Endothelial cell of umbilical vein (primary cell): ENCODE results near the gene FOXRED2. TPM values are rescaled to one million over a fixed set of nuclear protein-coding genes. Genes with fewer than 3 reads are reported as not detected.

Experiments used
- BruUV-seq: library from RNA; stranded (reverse); fragments of 400-500 nt; replicated peaks from 2 replicates; lab custom pipeline; 2021; lab: Mats Ljungman, UMichigan
- CTCF ChIA-PET: fragments of 300-600, 350-600 bp; sonication (Branson Sonifier 250); formaldehyde crosslinking; loops from one replicate; lab custom pipeline; 2021; ENCODE audit warnings: antibody characterized with exemption, inconsistent platforms; lab: Charles Lee
- POLR2A ChIA-PET: fragments of 300-600, 350-600 bp; sonication (Branson Sonifier 250); formaldehyde crosslinking; loops from one replicate; lab custom pipeline; 2021; ENCODE audit warnings: antibody characterized with exemption, inconsistent platforms; lab: Charles Lee
- DNase-seq: peaks from one replicate; pipeline ENCODE4 v3.0.0-alpha.2; 2011; ENCODE audit warnings: low read depth, low spot score
- FAIRE-seq: peaks from 2 replicates; lab custom pipeline; 2011; peaks lifted over from hg19 to GRCh38; lab: Jason Lieb, UNC
- H2AFZ ChIP-seq: 2 replicates; pipeline ENCODE4 v1.6.0; 2012; ENCODE audit warnings: low read depth, low read length, control low read depth, inconsistent platforms
- H3K27ac ChIP-seq: 2 replicates; pipeline ENCODE4 v1.5.1; 2011; ENCODE audit warnings: low read depth, mild to moderate bottlenecking, control low read depth, low read length, moderate library complexity; ENCODE audit not compliant: insufficient read depth
- H3K27me3 ChIP-seq, 2 experiments: 2 replicates each; pipeline versions ENCODE4 v1.6.0 to v1.6.1; 2011; ENCODE audit warnings: low read length in 2 of 2, mixed read lengths in 1 of 2; ENCODE audit not compliant: control insufficient read depth in 2 of 2, insufficient read depth in 2 of 2
- H3K36me3 ChIP-seq, 2 experiments: 2 replicates in 1 of 2; 3 replicates in 1 of 2; pipeline ENCODE4 v1.5.1; 2011; ENCODE audit warnings: low read length in 2 of 2, mild to moderate bottlenecking in 1 of 2, moderate library complexity in 1 of 2; ENCODE audit not compliant: control insufficient read depth in 2 of 2, insufficient read depth in 2 of 2; ENCODE audit errors: extremely low read depth in 1 of 2
- H3K4me1 ChIP-seq: 3 replicates; pipeline ENCODE4 v1.5.1; 2011; ENCODE audit warnings: mild to moderate bottlenecking, low read length; ENCODE audit not compliant: control insufficient read depth, insufficient read depth; ENCODE audit errors: extremely low read depth
- H3K4me2 ChIP-seq: 2 replicates; pipeline ENCODE4 v1.6.1; 2011; ENCODE audit warnings: low read length, control low read depth, mixed read lengths; ENCODE audit not compliant: insufficient read depth
- H3K4me3 ChIP-seq, 3 experiments: fragments of 200-600 bp in 1 of 3; sonication (generic), shearing (Covaris generic) in 1 of 3; replicated peaks in 1 of 3; 2 replicates each; pipeline ENCODE4 v1.5.1; 2011 to 2016; ENCODE audit warnings: control low read depth in 3 of 3, low read length in 3 of 3, mild to moderate bottlenecking in 2 of 3, inconsistent platforms in 1 of 3, low read depth in 1 of 3, moderate library complexity in 1 of 3; ENCODE audit not compliant: insufficient read depth in 1 of 3
- H3K79me2 ChIP-seq: 2 replicates; pipeline ENCODE4 v1.6.0; 2012; ENCODE audit warnings: low read length, inconsistent platforms; ENCODE audit not compliant: control insufficient read depth, insufficient read depth
- H3K9ac ChIP-seq: replicated peaks from 2 replicates; pipeline ENCODE3; 2011; ENCODE audit warnings: low read length, control low read depth; ENCODE audit not compliant: insufficient read depth; ENCODE audit errors: extremely low read depth
- H3K9me1 ChIP-seq: replicated peaks from 3 replicates; pipeline ENCODE4 v1.6.0; 2011; ENCODE audit warnings: mild to moderate bottlenecking, low read length; ENCODE audit not compliant: control insufficient read depth, insufficient read depth; ENCODE audit errors: extremely low read depth
- H3K9me3 ChIP-seq: replicated peaks from 2 replicates; pipeline ENCODE4 v1.5.1; 2012; ENCODE audit warnings: low read length, inconsistent platforms; ENCODE audit not compliant: control insufficient read depth, insufficient read depth
- H4K20me1 ChIP-seq: replicated peaks from 2 replicates; pipeline ENCODE3; 2011; ENCODE audit warnings: mild to moderate bottlenecking, low read length; ENCODE audit not compliant: control insufficient read depth, insufficient read depth; ENCODE audit errors: extremely low read depth
- EZH2 ChIP-seq: IDR thresholded peaks from 2 replicates; pipeline ENCODE4 v1.6.1; 2012; ENCODE audit warnings: borderline replicate concordance, low read depth, mild to moderate bottlenecking, moderate library complexity, low read length, inconsistent platforms; ENCODE audit not compliant: severe bottlenecking
- FOS ChIP-seq: IDR thresholded peaks from 2 replicates; pipeline ENCODE4 v1.6.1; 2011; ENCODE audit warnings: mild to moderate bottlenecking, low read length, moderate library complexity, borderline replicate concordance; ENCODE audit not compliant: insufficient read depth
- GATA2 ChIP-seq: IDR thresholded peaks from 2 replicates; pipeline ENCODE4 v1.7.0; 2011; ENCODE audit warnings: low read depth, mild to moderate bottlenecking, moderate library complexity, mixed read lengths, low read length; ENCODE audit not compliant: insufficient read length, insufficient read depth
- JUN ChIP-seq: IDR thresholded peaks from 2 replicates; pipeline ENCODE4 v1.6.1; 2011; ENCODE audit warnings: borderline replicate concordance, low read depth; ENCODE audit not compliant: insufficient read length, insufficient read depth
- MYC ChIP-seq: IDR thresholded peaks from one replicate; pipeline ENCODE4 v1.6.1; 2011; ENCODE audit warnings: mild to moderate bottlenecking, low read depth, low read length
- POLR2A ChIP-seq: IDR thresholded peaks from 2 replicates; pipeline ENCODE4 v1.6.1; 2012; ENCODE audit warnings: low read depth, mild to moderate bottlenecking, control low read depth, low read length
- POLR2AphosphoS5 ChIP-seq: IDR thresholded peaks from 2 replicates; pipeline ENCODE4 v1.6.1; 2012; ENCODE audit warnings: low read depth, mild to moderate bottlenecking, control low read depth, low read length, moderate library complexity; ENCODE audit not compliant: insufficient read depth
- dilution Hi-C: fragments of 300-500 bp; cut with MboI; formaldehyde crosslinking; loops from one replicate; pipeline ENCODE4 v1.15.0; 2019; ENCODE audit warnings: low sequenced_read_pairs; ENCODE audit not compliant: extremely low pct_ligation_motif_present
- intact Hi-C: fragments of 100-400 bp; cut with micrococcal nuclease; formaldehyde crosslinking; loops from one replicate; pipeline ENCODE4 v1.10.0; 2022
- polyA plus RNA-seq, 4 experiments: library from polyadenylated mRNA; depleted of rRNA in 3 of 4; stranded (reverse) in 3 of 4; unstranded in 1 of 4; fragments of >200 nt; gene quantifications; 2 replicates each; pipeline versions ENCODE4 v1.2.1 to v1.2.3, GENCODE V29; 2011 to 2012; ENCODE audit warnings: missing spikeins in 1 of 4
- total RNA-seq: library from RNA; stranded (reverse); gene quantifications from 2 replicates; pipeline ENCODE4 v1.2.3, GENCODE V29; 2021
- TF ChIP-seq, protein P1 (sequence below): IDR thresholded peaks from 2 replicates; pipeline ENCODE4 v1.6.1; 2011; ENCODE audit not compliant: insufficient read depth, insufficient read length
- TF ChIP-seq, protein P2 (sequence below), 2 donors: IDR thresholded peaks; 1 replicate in 1 of 2; 2 replicates in 1 of 2; pipeline ENCODE4 v1.5.1; 2011; ENCODE audit warnings: low read length in 2 of 2, mild to moderate bottlenecking in 2 of 2, moderate library complexity in 2 of 2, control low read depth in 1 of 2, inconsistent platforms in 1 of 2, low read depth in 1 of 2; ENCODE audit not compliant: insufficient read depth in 1 of 2; ENCODE audit errors: extremely low read depth in 1 of 2

Gene FOXRED2
- total and polyA plus RNA-seq, 2 donors (not counting 3 experiments of a cell fraction or from before 2014, with no cell fraction given): 8.4 to 20.4 TPM

DNA sequence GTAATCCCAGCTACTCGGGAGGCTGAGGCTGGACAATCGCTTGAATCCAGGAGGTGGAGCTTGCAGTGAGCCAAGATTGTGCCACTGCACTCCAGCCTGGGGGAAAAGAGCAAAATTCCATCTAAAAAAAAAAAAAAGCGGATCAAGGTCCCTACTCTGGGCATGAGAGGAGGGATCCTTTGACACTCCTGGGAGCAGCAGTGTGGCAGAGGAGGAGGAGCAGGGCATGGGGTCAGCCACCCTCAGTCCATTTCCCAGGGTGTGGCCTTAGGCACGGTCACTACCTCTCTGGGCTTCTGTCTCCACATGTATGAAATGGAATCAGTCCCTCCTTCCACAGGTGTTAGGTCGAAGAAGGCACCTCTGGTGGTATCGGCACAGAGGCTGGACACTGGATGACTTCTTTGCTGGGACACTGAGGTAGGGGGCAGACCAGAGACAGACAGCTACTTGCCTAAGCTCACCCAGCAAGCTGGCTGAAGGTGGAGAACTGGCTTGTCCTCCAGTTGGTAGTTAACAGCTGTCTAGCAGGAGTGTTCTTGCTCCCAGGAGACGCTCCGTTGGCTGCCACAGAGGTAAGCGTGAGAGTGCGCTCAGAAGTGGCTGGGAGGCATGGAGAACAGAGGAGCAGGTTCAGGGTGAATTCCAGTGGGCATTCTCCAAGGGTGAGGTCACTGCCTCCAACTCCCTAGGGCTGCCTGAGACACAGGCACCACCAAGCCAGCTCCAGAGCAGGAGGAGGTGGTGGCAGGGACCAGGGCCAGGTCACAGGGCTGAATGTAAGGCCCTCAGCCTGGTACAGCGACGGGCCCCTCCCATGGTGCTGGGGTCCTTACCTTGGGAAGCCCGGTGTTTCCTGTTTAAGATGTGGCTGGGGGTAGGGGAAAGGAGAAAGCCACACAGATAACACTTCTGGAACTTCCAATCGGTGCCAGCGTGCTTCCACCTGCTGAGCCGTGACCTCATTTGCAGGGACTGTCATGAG, 44.9 kb downstream of the FOXRED2 start:
- Histone ChIP-seq H3K36me3 (no peaks in the 10 kb centered on the region), H3K4me1 (peaks cover 49% of the 10 kb centered on the region), H3K79me2 (no peaks in the 10 kb centered on the region), H3K4me3 (no peak overlapping the region), H2AFZ (no peak overlapping the region), H3K9me3 (no peaks in the 10 kb centered on the region), H3K27ac (peak overlapping the region; percentile 59), H3K27me3 (no peaks in the 10 kb centered on the region), H3K9me1 (no peaks in the 10 kb centered on the region), H3K9ac (peak overlapping the region; percentile 40), H4K20me1 (no peaks in the 10 kb centered on the region), H3K4me2 (no peak overlapping the region)
- DNase-seq (peak; percentile 67), FAIRE-seq (peak; percentile 83)
- no peak for TF ChIP-seq EZH2
- TF ChIP-seq JUN: peak; percentile 63
- CTCF ChIA-PET: interaction anchor here (0.8 to 1.6 kb wide), 3 partner anchors 9 to 107 kb away, joined by 3 to 6 read pairs (median 4); no protein-coding TSS in a partner anchor
- intact Hi-C loops: no loop called here
- POLR2A ChIA-PET: interaction anchor here (0.8 to 2.2 kb wide), 6 partner anchors 74 to 131 kb away, joined by 3 to 10 read pairs (median 4); partner anchors contain the start of gene MYH9
- TSS peak; percentile 8 for BruUV-seq
- dilution Hi-C loops: no loop called here

DNA sequence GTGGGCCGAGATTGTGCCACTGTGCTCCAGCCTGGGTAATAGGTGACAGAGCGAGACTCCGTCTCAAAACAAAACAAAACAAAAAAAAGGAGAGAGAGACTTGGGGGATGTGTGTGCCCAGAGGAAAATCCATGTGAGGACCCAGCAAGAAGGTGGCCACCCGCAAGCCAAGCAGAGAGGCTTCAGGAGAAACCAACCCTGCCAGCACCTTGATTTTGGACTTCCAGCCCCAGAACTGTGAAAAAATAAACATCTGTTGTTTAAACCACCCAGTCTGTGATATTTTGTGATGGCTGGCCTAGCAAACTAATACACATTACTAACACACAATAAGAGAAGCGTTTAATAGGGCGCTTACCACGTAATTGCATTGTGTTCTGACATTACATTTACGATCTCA, 46.6 kb downstream of the FOXRED2 start:
- intact Hi-C loops (no loop called here), dilution Hi-C loops (no loop called here)
- no peak overlapping the region for H3K27ac ChIP-seq
- CTCF ChIA-PET: no interaction called here
- H3K9ac ChIP-seq: no peak overlapping the region
- H3K4me1 ChIP-seq: peaks cover 37% of the 10 kb centered on the region
- POLR2A ChIA-PET: no interaction called here
- TF ChIP-seq MYC (no peak), GATA2 (no peak), FOS (no peak), POLR2A (no peak), POLR2AphosphoS5 (no peak), JUN (no peak), EZH2 (no peak)
- TF ChIP-seq, protein P1, sequence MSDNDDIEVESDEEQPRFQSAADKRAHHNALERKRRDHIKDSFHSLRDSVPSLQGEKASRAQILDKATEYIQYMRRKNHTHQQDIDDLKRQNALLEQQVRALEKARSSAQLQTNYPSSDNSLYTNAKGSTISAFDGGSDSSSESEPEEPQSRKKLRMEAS: no peak
- TF ChIP-seq, protein P2, sequence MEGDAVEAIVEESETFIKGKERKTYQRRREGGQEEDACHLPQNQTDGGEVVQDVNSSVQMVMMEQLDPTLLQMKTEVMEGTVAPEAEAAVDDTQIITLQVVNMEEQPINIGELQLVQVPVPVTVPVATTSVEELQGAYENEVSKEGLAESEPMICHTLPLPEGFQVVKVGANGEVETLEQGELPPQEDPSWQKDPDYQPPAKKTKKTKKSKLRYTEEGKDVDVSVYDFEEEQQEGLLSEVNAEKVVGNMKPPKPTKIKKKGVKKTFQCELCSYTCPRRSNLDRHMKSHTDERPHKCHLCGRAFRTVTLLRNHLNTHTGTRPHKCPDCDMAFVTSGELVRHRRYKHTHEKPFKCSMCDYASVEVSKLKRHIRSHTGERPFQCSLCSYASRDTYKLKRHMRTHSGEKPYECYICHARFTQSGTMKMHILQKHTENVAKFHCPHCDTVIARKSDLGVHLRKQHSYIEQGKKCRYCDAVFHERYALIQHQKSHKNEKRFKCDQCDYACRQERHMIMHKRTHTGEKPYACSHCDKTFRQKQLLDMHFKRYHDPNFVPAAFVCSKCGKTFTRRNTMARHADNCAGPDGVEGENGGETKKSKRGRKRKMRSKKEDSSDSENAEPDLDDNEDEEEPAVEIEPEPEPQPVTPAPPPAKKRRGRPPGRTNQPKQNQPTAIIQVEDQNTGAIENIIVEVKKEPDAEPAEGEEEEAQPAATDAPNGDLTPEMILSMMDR (IDR thresholded peaks at IDR 0.05; ENCODE audit: extremely low read depth in 1 of 2, insufficient read depth in 1 of 2, low read depth in 1 of 2, low read length in 2 of 2): no peak
- no peak for DNase-seq
- no peaks in the 10 kb centered on the region for H3K27me3 ChIP-seq
- no peaks in the 10 kb centered on the region for H4K20me1 ChIP-seq
- H3K4me2 ChIP-seq: no peak overlapping the region
- no peaks in the 10 kb centered on the region for H3K9me1 ChIP-seq
- no peak for FAIRE-seq
- H3K4me3 ChIP-seq: no peak overlapping the region
- H3K79me2 ChIP-seq: no peaks in the 10 kb centered on the region
- no peak overlapping the region for H2AFZ ChIP-seq
- H3K36me3 ChIP-seq: no peaks in the 10 kb centered on the region
- H3K9me3 ChIP-seq: no peaks in the 10 kb centered on the region
- BruUV-seq: no TSS peak
